Measurements from ENCODE around the gene DDX1. TPM values are rescaled to one million over a fixed set of nuclear protein-coding genes. Genes with fewer than 3 reads are reported as not detected.

Gene DDX1
- total RNA-seq, 2 experiments from 2014 or later, result 42.7 to 91.8 TPM

GRCh38 chr2:15672961-15673918 lies 81.6 kb downstream of the DDX1 start:
- DNase-seq (ENCODE audit: low spot score), result no peak
- Histone ChIP-seq H4K20me1 (ENCODE audit: insufficient read depth, low read length) (no peaks in the 10 kb centered on the region), H3K4me1 (ENCODE audit: insufficient read depth, low read length, poor library complexity, severe bottlenecking) (no peaks in the 10 kb centered on the region), H3K27ac (ENCODE audit: low read depth, low read length, poor library complexity, severe bottlenecking) (no peak overlapping the region), H2AFZ (ENCODE audit: low read length) (no peak overlapping the region), H3K79me2 (ENCODE audit: insufficient read depth, low read depth, low read length) (no peaks in the 10 kb centered on the region), H3K4me2 (ENCODE audit: low read length) (no peak overlapping the region), H3K9me3 (ENCODE audit: low read length) (no peaks in the 10 kb centered on the region), H3K9me2 (ENCODE audit: insufficient read depth, low read length) (no peaks in the 10 kb centered on the region), H3K36me3 (ENCODE audit: insufficient read depth, low read length) (no peaks in the 10 kb centered on the region), H3K4me3 (ENCODE audit: low read depth, low read length, poor library complexity, severe bottlenecking) (no peak overlapping the region)
- TF ChIP-seq EZH2phosphoT487 (IDR thresholded peaks at IDR 0.05; ENCODE audit: borderline replicate concordance, low read depth, low read length) (no peak), CTCF (conservative IDR thresholded peaks at IDR 0.05; ENCODE audit: low read length) (no peak)
- CTCF ChIA-PET (ENCODE audit: unreplicated experiment), result no interaction called here
- BruUV-seq (replicated peaks), result no TSS peak
- intact Hi-C loops (cut with micrococcal nuclease; ENCODE audit: unreplicated experiment), result no loop called here
- POLR2A ChIA-PET, result interaction anchor here (0.6 kb wide), 1 partner anchor 858 kb away, joined by 3 read pairs; no protein-coding TSS in a partner anchor

DNA sequence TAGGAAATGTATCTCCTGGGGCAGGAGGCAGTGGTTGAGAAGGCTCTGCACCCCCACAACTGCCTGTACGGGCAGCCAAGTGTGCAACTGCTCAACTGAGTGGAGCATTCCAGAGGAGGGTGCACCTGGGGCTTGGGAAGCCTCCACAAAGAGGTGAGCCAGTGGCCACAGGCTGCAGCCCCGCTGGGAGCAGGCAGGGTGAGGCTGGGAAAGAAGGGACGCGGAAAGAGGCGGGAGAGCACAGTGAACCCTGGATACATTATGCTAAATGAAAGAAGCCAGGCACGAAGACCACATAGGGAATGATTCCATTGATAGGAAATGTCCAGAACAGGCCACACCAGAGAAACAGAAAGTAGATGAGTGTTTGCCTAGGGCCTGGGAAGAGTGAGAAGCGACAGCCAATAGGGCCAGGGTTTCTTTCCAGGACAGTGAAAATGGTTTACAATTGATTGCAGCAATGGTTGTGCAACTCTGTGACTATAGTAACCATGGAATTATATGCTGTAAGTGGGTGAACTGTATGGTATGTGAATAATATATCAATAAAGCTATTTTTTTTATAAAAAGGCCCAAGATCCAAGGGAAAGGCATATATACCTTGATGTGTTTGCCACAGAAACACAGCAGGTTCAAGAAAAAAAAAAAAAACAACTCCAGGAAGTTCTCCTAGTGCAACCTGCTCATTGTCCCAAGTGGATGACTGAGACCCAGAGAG lies 82.4 kb downstream of the DDX1 start:
- Histone ChIP-seq H3K9me2 (ENCODE audit: insufficient read depth, low read length) (no peaks in the 10 kb centered on the region), H3K4me1 (ENCODE audit: insufficient read depth, low read length, poor library complexity, severe bottlenecking) (no peaks in the 10 kb centered on the region), H3K79me2 (ENCODE audit: insufficient read depth, low read depth, low read length) (no peaks in the 10 kb centered on the region), H3K4me2 (ENCODE audit: low read length) (no peak overlapping the region), H2AFZ (ENCODE audit: low read length) (no peak overlapping the region), H3K9me3 (ENCODE audit: low read length) (no peaks in the 10 kb centered on the region), H3K27ac (ENCODE audit: low read depth, low read length, poor library complexity, severe bottlenecking) (no peak overlapping the region), H3K4me3 (ENCODE audit: low read depth, low read length, poor library complexity, severe bottlenecking) (no peak overlapping the region), H4K20me1 (ENCODE audit: insufficient read depth, low read length) (no peaks in the 10 kb centered on the region), H3K36me3 (ENCODE audit: insufficient read depth, low read length) (no peaks in the 10 kb centered on the region)
- no peak for DNase-seq (ENCODE audit: low spot score)
- ChIA-PET POLR2A (interaction anchor here (0.6 kb wide), 2 partner anchors 782 to 859 kb away, joined by 3 read pairs; no protein-coding TSS in a partner anchor), CTCF (ENCODE audit: unreplicated experiment) (no interaction called here)
- no TSS peak for BruUV-seq (replicated peaks)
- no peak for TF ChIP-seq CTCF (conservative IDR thresholded peaks at IDR 0.05; ENCODE audit: low read length)
- no peak for TF ChIP-seq EZH2phosphoT487 (IDR thresholded peaks at IDR 0.05; ENCODE audit: borderline replicate concordance, low read depth, low read length)
- intact Hi-C loops (cut with micrococcal nuclease; ENCODE audit: unreplicated experiment), result no loop called here
